ENCODE results near the gene MOGAT2.

Gene MOGAT2

DNA sequence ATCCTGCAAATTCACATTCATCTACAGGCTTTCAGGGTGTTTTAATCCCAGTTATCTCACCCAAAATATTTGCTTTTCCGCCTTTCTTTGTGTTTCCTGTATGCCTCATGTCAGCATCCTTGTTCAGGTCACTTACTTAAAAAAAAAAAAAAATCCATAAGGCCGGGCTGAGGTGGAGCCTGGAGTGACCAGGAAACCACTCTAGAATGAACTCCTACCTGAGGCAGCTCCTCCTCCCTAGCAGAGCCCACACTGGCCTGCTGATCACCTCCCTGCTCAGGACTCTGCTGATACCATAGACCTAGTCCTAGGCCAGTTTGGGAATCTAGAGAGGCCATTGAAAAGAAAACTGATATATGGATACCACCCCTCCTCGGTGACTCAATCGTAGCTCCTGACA is 42.2 kb downstream of the MOGAT2 start:
- no peak for DNase-seq (ENCODE audit: low read depth)

DNA sequence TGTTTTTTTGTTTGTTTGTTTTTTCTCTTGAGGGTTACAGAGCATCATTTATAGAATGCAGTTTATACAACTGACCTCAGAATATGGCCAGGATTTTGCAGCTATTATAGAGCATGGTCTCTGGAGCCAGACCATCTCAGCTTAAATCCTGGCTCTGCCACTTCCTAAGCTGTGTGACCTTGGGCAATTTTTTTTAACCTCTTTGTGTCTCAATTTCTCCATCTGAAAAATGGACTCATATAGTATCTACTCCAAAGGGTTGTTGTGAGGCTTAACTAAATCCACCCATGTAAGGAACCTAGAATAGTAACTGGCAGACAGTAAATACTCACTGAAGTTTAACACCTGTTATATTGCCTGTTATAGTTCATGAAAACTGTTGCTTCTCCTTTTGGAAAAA is 42.6 kb downstream of the MOGAT2 start:
- DNase-seq (ENCODE audit: low read depth): no peak

GRCh38 chr11:75760710-75761493 is 43.3 kb downstream of the MOGAT2 start:
- DNase-seq (ENCODE audit: low read depth): no peak

- no peak for DNase-seq (ENCODE audit: low read depth)
Measured at GRCh38 chr11:75762158-75762557, 44.5 kb downstream of the MOGAT2 start.

- DNase-seq (ENCODE audit: low read depth): no peak
Measured at GRCh38 chr11:75762885-75763284, 45.2 kb downstream of the MOGAT2 start.

DNA sequence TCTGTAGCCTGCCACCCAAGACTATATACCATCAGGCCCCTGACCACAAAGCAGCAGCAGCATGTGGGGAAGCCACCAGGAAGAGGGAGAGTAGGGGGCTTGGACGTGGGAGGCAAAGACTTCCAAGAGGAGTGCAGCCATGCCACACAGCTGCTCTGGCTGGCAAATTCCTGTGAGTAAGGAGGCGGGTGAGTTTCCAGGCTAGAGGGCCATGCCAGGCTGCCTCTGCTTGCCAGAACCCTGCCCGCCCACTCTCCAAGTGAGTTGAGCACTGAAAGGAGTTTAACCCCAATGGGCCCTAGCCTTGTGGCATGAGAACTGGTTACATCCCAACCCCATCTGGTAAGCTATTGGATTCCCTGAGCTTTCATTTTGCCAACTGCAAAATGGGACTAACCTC is 46.2 kb downstream of the MOGAT2 start:
- no peak for DNase-seq (ENCODE audit: low read depth)

DNA sequence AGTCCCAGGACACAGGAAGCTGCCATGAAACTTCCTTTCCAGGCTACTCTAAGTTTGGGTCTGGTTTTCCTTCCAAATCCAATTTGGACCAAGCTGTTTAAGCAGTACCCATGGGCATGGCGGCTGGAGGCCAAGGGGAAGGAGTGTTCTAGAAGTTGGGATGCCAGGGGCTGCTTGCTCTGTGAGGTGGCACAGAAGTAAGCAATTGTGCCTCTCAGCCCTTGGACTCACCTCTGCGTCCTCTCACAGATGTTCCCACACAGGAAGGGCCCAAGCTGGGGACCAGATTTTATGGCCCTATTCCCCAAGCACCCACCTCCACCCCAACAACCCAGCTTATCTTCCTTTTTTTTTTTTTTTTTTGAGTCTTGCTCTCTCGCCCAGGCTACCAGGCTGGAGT is 47.5 kb downstream of the MOGAT2 start:
- no peak for DNase-seq (ENCODE audit: low read depth)

DNA sequence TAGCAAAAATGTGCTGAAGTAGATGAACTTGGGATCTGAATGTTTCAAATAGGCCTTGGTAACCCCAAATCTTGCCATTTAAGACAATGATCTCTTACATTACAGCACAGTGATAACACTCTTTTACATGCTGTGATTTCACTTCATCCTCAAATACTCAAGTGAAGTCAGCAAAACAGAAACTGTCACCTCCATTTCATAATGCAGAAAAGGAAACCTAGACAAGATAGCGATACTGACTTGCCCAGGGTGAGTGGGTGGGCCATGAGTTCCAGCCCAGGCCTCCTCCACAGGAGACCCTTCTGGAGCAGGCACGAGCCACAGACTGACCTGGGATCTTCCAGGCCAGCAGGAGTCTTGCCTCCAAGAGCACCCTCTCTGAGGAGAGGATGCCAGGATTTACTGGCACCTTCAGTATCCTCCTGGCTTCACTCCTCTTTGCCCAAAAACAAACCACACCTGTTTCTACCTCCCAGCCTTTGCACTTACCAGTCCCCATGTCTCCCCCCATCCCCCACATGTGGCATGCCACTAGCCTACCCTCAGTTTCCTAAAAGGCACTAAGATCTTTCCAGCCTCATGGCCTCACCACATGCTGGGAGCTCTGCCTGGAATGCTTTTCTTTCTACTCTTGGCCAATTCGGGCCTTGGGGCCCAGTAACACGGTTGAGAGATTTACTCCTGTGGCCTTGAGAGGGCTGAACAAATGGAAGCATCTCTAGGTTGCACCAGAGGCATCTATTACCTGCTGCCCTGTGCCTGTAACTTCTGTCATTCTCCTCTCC is 49.0 kb downstream of the MOGAT2 start:
- no peak for DNase-seq (ENCODE audit: low read depth)

- DNase-seq (ENCODE audit: low read depth): no peak
Measured at GRCh38 chr11:75767228-75767572, 49.6 kb downstream of the MOGAT2 start.

- DNase-seq (ENCODE audit: low read depth): no peak
Measured at GRCh38 chr11:75767793-75768111, 50.1 kb downstream of the MOGAT2 start.

GRCh38 chr11:75768112-75768908 is 50.7 kb downstream of the MOGAT2 start, which contains the start of gene DGAT2:
DGAT2 (plus strand) TSS chr11:75768778; CDS start chr11:75768992, 214 bp downstream.
- peak; percentile 61 for DNase-seq (ENCODE audit: low read depth)

DNA sequence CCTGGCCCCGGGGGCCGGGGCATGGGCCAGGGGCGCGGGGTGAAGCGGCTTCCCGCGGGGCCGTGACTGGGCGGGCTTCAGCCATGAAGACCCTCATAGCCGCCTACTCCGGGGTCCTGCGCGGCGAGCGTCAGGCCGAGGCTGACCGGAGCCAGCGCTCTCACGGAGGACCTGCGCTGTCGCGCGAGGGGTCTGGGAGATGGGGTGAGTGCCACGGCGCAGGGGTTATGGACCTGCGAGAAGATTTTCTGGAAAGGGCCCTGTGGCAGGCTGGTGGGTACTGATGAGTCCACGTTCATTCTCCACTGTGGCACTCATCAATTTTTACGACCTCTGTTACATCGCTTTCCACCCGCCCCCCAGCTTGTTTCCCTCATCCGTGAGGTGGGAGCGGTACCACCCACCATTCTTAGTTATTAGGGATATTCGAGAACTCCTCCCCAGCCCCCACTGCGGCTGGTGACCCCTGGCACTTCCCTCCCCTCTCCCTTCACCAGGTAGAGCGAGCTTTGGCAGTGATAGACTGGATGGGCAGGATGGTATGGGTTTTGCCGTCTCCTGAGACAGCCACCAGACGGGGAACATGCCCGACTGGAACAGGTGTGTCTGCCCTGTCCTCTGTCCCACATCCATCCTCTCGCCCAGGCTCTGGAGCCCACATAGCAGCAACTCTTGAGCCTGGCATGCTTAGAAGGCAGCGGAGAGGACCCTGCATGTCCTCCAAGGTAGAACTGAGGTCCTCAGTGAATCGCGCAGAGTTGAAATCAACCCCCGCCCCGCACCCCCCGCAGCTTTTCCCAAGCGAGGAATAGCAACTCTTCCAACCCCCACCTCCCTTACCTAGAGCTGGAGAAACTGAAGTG is 51.5 kb downstream of the MOGAT2 start:
- no peak for DNase-seq (ENCODE audit: low read depth)

GRCh38 chr11:75770102-75770501 is 52.5 kb downstream of the MOGAT2 start:
- no peak for DNase-seq (ENCODE audit: low read depth)

DNA sequence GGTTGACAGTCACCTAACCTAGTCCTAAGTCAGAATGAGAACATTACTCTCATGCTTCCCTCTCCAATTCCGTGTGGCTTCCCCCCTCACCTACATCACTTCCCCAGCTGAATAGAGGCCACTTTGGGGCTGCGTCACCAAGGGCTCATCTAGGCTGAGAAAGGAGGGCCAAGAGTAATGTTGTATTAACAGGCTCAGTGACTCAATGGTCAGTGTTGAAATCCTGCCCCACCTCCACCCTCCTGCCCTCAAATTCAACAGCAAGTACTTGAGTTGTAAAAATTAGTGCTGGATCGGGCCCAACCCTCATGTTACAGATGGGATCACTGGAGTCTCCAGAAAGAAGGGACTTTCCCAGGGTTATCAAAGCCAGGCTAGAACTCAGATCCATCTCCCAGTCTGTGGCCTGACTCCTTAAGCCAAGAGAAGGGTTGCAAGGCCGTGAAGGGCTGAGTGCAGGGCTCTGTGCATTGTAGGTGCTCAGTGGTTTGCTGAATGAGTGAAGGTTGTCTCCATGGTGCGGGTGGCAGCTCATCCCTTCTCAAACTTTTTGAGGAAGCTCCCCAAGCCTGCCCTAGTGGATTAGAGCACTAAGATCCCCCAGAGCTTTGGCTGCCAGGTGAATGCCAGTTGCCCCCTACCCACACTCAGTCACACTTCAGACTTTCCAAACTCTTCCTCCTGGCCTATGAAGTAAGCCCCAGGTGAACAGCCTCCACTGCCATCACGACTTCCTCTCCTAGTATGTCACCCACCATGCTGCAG is 54.2 kb downstream of the MOGAT2 start:
- DNase-seq (ENCODE audit: low read depth): no peak

DNA sequence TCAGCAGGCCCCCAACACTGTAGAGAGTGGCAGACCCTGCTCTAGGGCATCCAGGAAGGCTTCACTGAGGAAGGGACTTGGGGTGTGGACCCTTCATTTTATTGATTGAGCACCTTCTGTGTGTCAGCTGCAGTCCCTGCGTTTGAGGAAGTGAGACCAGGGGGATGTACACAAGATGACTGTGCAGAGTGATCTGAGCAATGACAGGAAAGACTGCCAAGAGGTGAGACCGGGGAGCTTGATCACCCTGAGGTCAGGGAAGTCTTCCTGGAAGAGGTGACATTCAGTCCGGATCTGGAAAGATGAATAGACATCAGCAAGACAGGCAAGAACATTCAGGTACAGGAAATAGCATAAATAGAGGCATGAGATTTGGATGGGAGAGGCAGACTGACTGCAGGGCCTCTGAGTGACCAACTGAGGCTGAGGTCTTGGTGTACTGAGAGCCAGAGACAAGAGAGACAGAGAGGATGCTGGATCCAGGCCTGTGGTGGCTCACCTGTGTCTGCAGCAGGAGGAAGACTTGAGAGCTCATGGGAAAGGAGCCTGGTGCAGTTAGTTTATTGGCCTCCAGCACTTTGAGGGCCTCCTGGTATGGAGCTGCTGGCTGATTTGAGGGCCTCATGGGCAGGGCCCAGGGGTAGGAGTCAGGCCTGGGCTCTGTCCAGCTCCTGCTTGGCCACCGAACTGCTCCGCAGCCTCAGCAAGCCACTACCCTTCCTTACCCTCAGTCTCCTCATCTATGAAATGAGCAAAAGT is 56.1 kb downstream of the MOGAT2 start:
- no peak for DNase-seq (ENCODE audit: low read depth)

DNA sequence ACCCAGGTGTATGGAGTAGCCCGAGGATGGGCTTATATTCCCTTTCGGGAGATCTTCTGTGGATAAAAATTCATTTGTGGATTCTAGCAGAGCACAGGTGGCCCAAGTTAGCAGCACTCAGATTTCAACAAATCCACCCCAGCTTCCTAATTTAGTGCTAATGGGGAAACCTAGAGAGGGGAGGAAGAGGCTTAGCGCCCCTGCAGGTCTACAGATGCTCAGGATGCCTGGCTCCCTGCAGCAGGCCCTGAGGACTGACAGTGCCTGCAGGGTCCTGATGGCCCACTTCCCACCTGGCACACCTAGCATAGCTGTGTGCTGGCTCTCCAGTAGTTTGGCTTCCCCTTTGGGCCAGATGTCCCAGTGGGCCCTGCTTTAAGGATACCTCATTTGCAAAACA is 57.4 kb downstream of the MOGAT2 start:
- no peak for DNase-seq (ENCODE audit: low read depth)

DNA sequence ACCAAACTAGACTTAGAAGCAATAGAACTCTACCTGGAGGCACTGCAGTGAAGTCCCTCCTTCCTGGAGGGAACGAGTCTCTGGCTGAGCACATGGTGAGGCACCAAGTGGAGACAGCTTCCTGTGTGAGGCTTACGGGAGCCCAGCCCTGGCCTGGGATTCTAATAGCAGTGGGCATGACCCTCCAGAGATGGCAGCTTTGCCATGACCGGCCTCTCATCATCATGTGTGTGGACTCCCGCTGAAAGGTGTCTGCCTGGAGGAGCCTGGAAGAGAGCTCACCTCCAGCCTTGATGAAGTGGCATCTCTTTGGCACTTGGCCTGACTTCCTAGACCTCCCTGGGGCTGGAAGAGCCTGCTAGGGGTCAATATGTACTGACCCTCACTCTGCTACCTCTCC is 58.9 kb downstream of the MOGAT2 start:
- no peak for DNase-seq (ENCODE audit: low read depth)

DNA sequence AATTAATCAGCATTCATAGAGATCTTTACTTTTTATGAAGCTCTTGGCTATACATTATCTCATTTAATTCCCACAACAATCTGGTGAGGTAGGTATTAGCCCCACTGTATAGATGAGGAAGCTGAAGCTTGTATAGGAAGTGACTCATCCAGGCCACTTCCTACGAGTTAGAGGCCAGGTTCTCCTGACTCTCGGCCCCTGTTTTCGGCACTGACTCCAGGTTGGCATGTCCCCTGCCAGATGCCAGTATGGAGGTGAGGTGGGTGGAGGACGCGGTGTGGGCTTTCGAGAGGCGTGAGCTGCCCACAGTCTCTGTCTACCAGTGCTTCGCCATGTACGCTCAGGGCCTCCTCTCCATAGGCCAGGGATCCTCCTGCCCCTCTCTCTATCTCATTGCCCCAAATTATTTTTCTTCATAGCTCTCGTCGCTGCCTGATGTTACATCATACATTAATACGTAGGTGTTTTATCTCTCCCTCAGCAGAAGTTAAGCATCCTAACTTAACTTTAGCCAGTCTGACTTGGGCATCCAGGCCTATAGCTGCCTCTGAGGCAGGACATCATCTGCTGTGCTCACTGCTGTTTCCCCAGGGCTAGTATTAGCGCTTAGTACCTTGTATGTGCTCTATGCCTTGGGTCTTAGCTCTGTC is 59.9 kb downstream of the MOGAT2 start:
- DNase-seq (ENCODE audit: low read depth): no peak

GRCh38 chr11:75778962-75779361 is 61.3 kb downstream of the MOGAT2 start:
- DNase-seq (ENCODE audit: low read depth): no peak

DNA sequence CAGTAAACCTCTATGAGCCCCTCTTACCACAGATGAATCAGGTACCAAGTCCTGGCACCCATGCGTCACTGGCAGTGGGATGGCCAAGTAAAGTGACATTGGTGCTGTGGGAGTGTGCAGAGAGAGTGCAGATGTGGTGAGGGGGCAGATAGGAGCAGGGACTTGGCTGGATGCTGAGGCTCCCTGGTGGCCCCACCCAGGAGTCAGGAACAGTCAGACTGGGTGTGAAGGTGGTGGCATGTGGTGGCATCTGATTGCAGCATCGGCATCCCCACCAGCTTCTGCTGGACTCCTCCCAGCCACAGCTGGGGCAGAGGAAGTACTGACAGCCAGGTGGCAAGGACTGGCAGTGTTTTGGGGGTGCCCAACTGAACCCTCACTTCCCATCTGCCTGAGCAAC is 62.3 kb downstream of the MOGAT2 start:
- no peak for DNase-seq (ENCODE audit: low read depth)
